Neural cell (in vitro differentiated cells): ENCODE data around the gene CACNA1D. TPM values are rescaled to one million over a fixed set of nuclear protein-coding genes. Genes with fewer than 3 reads are reported as not detected.

Experiments
- H2AFZ ChIP-seq: fragments of 200-600, 300-800 bp; sonication (generic), shearing (Covaris generic); 2 replicates; pipeline ENCODE4 v1.6.0; 2014; ENCODE audit warnings: low read depth, mild to moderate bottlenecking, antibody characterized with exemption, low read length, moderate library complexity
- H3F3A ChIP-seq: fragments of 200-600 bp; shearing (Covaris generic); 2 replicates; pipeline ENCODE4 v1.6.1; 2016; ENCODE audit warnings: mild to moderate bottlenecking, moderate library complexity, mixed read lengths, antibody characterized with exemption, low read length; ENCODE audit not compliant: insufficient read depth, poor library complexity, severe bottlenecking
- H3K27ac ChIP-seq: fragments of 200-600, 300-800 bp; sonication (generic), shearing (Covaris generic); 2 replicates; pipeline ENCODE4 v1.5.1; 2014; ENCODE audit warnings: mild to moderate bottlenecking, low read length, moderate library complexity
- H3K27me3 ChIP-seq: fragments of 300-800, 200-600 bp; sonication (generic), shearing (Covaris generic); 2 replicates; pipeline ENCODE4 v1.6.0; 2014; ENCODE audit warnings: mild to moderate bottlenecking, low read depth, low read length, moderate library complexity; ENCODE audit not compliant: insufficient read depth
- H3K36me3 ChIP-seq: fragments of 300-800, 200-600 bp; sonication (generic), shearing (Covaris generic); 2 replicates; pipeline ENCODE4 v1.5.1; 2014; ENCODE audit warnings: mild to moderate bottlenecking, antibody characterized with exemption, low read length, moderate library complexity; ENCODE audit not compliant: insufficient read depth
- H3K4me2 ChIP-seq: fragments of 300-800, 200-600 bp; sonication (generic), shearing (Covaris generic); 2 replicates; pipeline ENCODE4 v1.6.0; 2014; ENCODE audit warnings: mild to moderate bottlenecking, low read length
- H3K4me3 ChIP-seq: fragments of 300-800, 200-600 bp; sonication (generic), shearing (Covaris generic); 2 replicates; pipeline ENCODE4 v1.5.1; 2014; ENCODE audit warnings: mild to moderate bottlenecking, low read length, moderate library complexity
- H3K79me2 ChIP-seq: fragments of 200-600 bp; shearing (Covaris generic); replicated peaks from 2 replicates; pipeline ENCODE4 v1.6.0; 2014; ENCODE audit warnings: mild to moderate bottlenecking, low read length, moderate library complexity; ENCODE audit not compliant: insufficient read depth
- H3K9ac ChIP-seq: fragments of 300-800, 200-600 bp; sonication (generic), shearing (Covaris generic); 2 replicates; pipeline ENCODE4 v1.6.1; 2016; ENCODE audit warnings: mild to moderate bottlenecking, low read length, mixed read lengths
- H3K9me2 ChIP-seq: fragments of 200-600 bp; shearing (Covaris generic); 2 replicates; pipeline ENCODE4 v1.6.1; 2016; ENCODE audit warnings: mild to moderate bottlenecking, low read length, mixed read lengths; ENCODE audit not compliant: insufficient read depth
- H3K9me3 ChIP-seq: fragments of 200-600, 300-800 bp; sonication (generic), shearing (Covaris generic); 2 replicates; pipeline ENCODE4 v1.6.1; 2016; ENCODE audit warnings: mild to moderate bottlenecking, mixed run types, low read length, moderate library complexity, mixed read lengths
- H4K20me1 ChIP-seq: fragments of 200-600 bp; shearing (Covaris generic); 2 replicates; pipeline ENCODE4 v1.6.1; 2016; ENCODE audit warnings: mild to moderate bottlenecking, mixed run types; ENCODE audit not compliant: insufficient read depth
- CTCF ChIP-seq: fragments of 450-650 bp; IDR thresholded peaks from 2 replicates; pipeline ENCODE4 v1.5.1; 2014; ENCODE audit warnings: antibody characterized with exemption, mild to moderate bottlenecking, moderate library complexity; ENCODE audit not compliant: poor library complexity, severe bottlenecking
- EP300 ChIP-seq: fragments of 450-650 bp; conservative IDR thresholded peaks from 2 replicates; pipeline ENCODE4 v1.6.1; 2014; ENCODE audit warnings: antibody characterized with exemption, mild to moderate bottlenecking, moderate library complexity; ENCODE audit not compliant: poor library complexity, severe bottlenecking
- EZH2 ChIP-seq: fragments of 200-600, 300-800 bp; shearing (Covaris generic), sonication (generic); IDR thresholded peaks from 2 replicates; pipeline ENCODE4 v1.6.1; 2014; ENCODE audit warnings: antibody characterized with exemption, low read length, borderline replicate concordance, mild to moderate bottlenecking; ENCODE audit not compliant: insufficient read depth, poor library complexity, severe bottlenecking
- MXI1 ChIP-seq: fragments of 450-650 bp; conservative IDR thresholded peaks from 2 replicates; pipeline ENCODE4 v1.6.1; 2014; ENCODE audit warnings: antibody characterized with exemption, mild to moderate bottlenecking; ENCODE audit not compliant: poor library complexity, severe bottlenecking
- POLR2AphosphoS5 ChIP-seq: IDR thresholded peaks from 2 replicates; pipeline ENCODE4 v1.6.1; 2012
- RAD21 ChIP-seq: fragments of 450-650 bp; conservative IDR thresholded peaks from 2 replicates; pipeline ENCODE4 v1.6.1; 2014; ENCODE audit warnings: antibody characterized with exemption, mild to moderate bottlenecking, moderate library complexity
- REST ChIP-seq: IDR thresholded peaks from 2 replicates; pipeline ENCODE4 v1.6.1; 2012; ENCODE audit warnings: borderline replicate concordance
- SMC3 ChIP-seq: fragments of 450-650 bp; conservative IDR thresholded peaks from 2 replicates; pipeline ENCODE4 v1.6.1; 2014; ENCODE audit warnings: antibody characterized with exemption, mild to moderate bottlenecking, moderate library complexity; ENCODE audit not compliant: poor library complexity
- TAF1 ChIP-seq: IDR thresholded peaks from 2 replicates; pipeline ENCODE4 v1.6.1; 2012; ENCODE audit warnings: low read depth
- polyA plus RNA-seq: library from polyadenylated mRNA; depleted of rRNA; stranded (reverse); fragments of >200 nt; gene quantifications from 2 replicates; pipeline ENCODE4 v1.2.3, GENCODE V29; 2014

The CACNA1D gene
- polyA plus RNA-seq, 1 donor from 2014 or later: 22.5 TPM

GRCh38 chr3:53483821-53484220 is 10.6 kb upstream of the CACNA1D start:
- no peak overlapping the region for H3K4me2 ChIP-seq
- H3K9ac ChIP-seq: no peak overlapping the region
- H3K27ac ChIP-seq: no peak overlapping the region

GRCh38 chr3:53484984-53485383 is 9.4 kb upstream of the CACNA1D start:
- Histone ChIP-seq H4K20me1 (no peaks in the 10 kb centered on the region), H3K4me2 (no peak overlapping the region), H3K9me2 (no peaks in the 10 kb centered on the region), H3K79me2 (no peaks in the 10 kb centered on the region), H3K27me3 (no peaks in the 10 kb centered on the region), H2AFZ (no peak overlapping the region), H3K27ac (no peak overlapping the region), H3F3A (no peaks in the 10 kb centered on the region), H3K9ac (no peak overlapping the region), H3K36me3 (no peaks in the 10 kb centered on the region), H3K9me3 (no peaks in the 10 kb centered on the region), H3K4me3 (no peak overlapping the region)
- TF ChIP-seq SMC3 (no peak), EZH2 (no peak), REST (no peak), CTCF (no peak), RAD21 (no peak), POLR2AphosphoS5 (no peak)

More at GRCh38 chr3:53483821-53484220, 10.6 kb upstream of the CACNA1D start:
- H2AFZ ChIP-seq: no peak overlapping the region
- no peaks in the 10 kb centered on the region for H3K9me3 ChIP-seq
- no peak for TF ChIP-seq REST
- no peak for TF ChIP-seq SMC3
- TF ChIP-seq EP300: no peak
- no peak for TF ChIP-seq CTCF
- TF ChIP-seq POLR2AphosphoS5: no peak
- no peak for TF ChIP-seq RAD21
- no peak for TF ChIP-seq EZH2
- TF ChIP-seq MXI1: no peak
- no peak for TF ChIP-seq TAF1
- no peaks in the 10 kb centered on the region for H3K79me2 ChIP-seq
- H3K4me3 ChIP-seq: no peak overlapping the region
- no peaks in the 10 kb centered on the region for H3K36me3 ChIP-seq
- no peaks in the 10 kb centered on the region for H4K20me1 ChIP-seq
- H3F3A ChIP-seq: no peaks in the 10 kb centered on the region
- no peaks in the 10 kb centered on the region for H3K9me2 ChIP-seq
- no peaks in the 10 kb centered on the region for H3K27me3 ChIP-seq
